ENCODE data around the gene NKTR. TPM values are rescaled to one million over a fixed set of nuclear protein-coding genes. Genes with fewer than 3 reads are reported as not detected.

The NKTR gene
- total and polyA plus RNA-seq, 2 of the 13 experiments (the other 11 are each of a cell fraction or from before 2014, with no cell fraction given) = 41.3 to 59.6 TPM

GRCh38 chr3:42600958-42601675 is 631 bp downstream of the NKTR start (continued):
- TF ChIP-seq ZNF687 (CRISPR knock-in tag; IDR thresholded peaks at IDR 0.05) (peak; percentile 65), PHF8 (CRISPR knock-in tag; IDR thresholded peaks at IDR 0.05) (peak; percentile 33), HOXD1 (CRISPR knock-in tag; IDR thresholded peaks at IDR 0.05) (no peak), FOXO4 (CRISPR knock-in tag; conservative IDR thresholded peaks at IDR 0.05) (0 out of 2 replicates have a peak, but pooled peaks have one; percentile 91), ZNF33B (CRISPR knock-in tag; IDR thresholded peaks at IDR 0.05) (0 out of 2 replicates have a peak, but pooled peaks have one; percentile 18), ZNF652 (CRISPR knock-in tag; IDR thresholded peaks at IDR 0.05; ENCODE audit: borderline replicate concordance, low read depth) (no peak), AGO2 (optimal IDR thresholded peaks at IDR 0.05; ENCODE audit: low read depth, low read length) (peak; percentile 62), HDAC6 (IDR thresholded peaks at IDR 0.05; ENCODE audit: low read depth, low read length) (no peak), BHLHE40 (IDR thresholded peaks at IDR 0.05; ENCODE audit: low read length) (0 out of 2 replicates have a peak, but pooled peaks have one; percentile 2), ZFP36L1 (CRISPR knock-in tag; IDR thresholded peaks at IDR 0.05) (no peak), TCF12 (IDR thresholded peaks at IDR 0.05) (no peak), TCF12 (CRISPR knock-in tag; IDR thresholded peaks at IDR 0.05) (peak; percentile 53; the same call in 1 of the 2 replicates), ARID4A (CRISPR knock-in tag; IDR thresholded peaks at IDR 0.05; ENCODE audit: borderline replicate concordance) (0 out of 2 replicates have a peak, but pooled peaks have one; percentile 56), ZNF713 (CRISPR knock-in tag; IDR thresholded peaks at IDR 0.05) (no peak), ZNF251 (CRISPR knock-in tag; IDR thresholded peaks at IDR 0.05) (no peak), FLYWCH1 (CRISPR knock-in tag; IDR thresholded peaks at IDR 0.05) (0 out of 2 replicates have a peak, but pooled peaks have one; percentile 62), CBX2 (IDR thresholded peaks at IDR 0.05; ENCODE audit: low read depth, low read length) (no peak), CBX2 (CRISPR knock-in tag; IDR thresholded peaks at IDR 0.05; ENCODE audit: low read depth) (no peak), NR2F1 (CRISPR knock-in tag; IDR thresholded peaks at IDR 0.05) (no peak), ZNF543 (CRISPR knock-in tag; IDR thresholded peaks at IDR 0.05) (no peak), CENPX (CRISPR knock-in tag; IDR thresholded peaks at IDR 0.05) (no peak)
